CD4-positive, alpha-beta T cell (primary cell): ENCODE results near the gene CCSER1. TPM values are rescaled to one million over a fixed set of nuclear protein-coding genes. Genes with fewer than 3 reads are reported as not detected.

Experiments used
- ATAC-seq: fragments of 200-7000 bp; cut with Tn5 transposase; one replicate; pipeline ENCODE4 v1.10.0; 2022; ENCODE audit warnings: mild to moderate bottlenecking; ENCODE audit not compliant: poor library complexity
- CTCF ChIA-PET: fragments of 350-600 bp; sonication (Branson Sonifier 250); formaldehyde crosslinking; loops from one replicate; lab custom pipeline; 2021; ENCODE audit warnings: antibody characterized with exemption, inconsistent platforms; lab: Charles Lee
- POLR2A ChIA-PET: fragments of 350-600 bp; sonication (Branson Sonifier 250); formaldehyde crosslinking; loops from one replicate; lab custom pipeline; 2021; ENCODE audit warnings: antibody characterized with exemption, inconsistent platforms; lab: Charles Lee
- DNase-seq, 14 experiments: peaks; one replicate each; pipeline ENCODE4 v3.0.0-alpha.2; 2013 to 2020; ENCODE audit warnings: mixed read lengths in 2 of 14
- H3K27ac ChIP-seq, 2 donors: one replicate each; pipeline versions ENCODE4 v1.5.1 to v1.7.0; 2013; ENCODE audit warnings: low read length in 2 of 2, low read depth in 1 of 2, mild to moderate bottlenecking in 1 of 2
- H3K27me3 ChIP-seq, 2 experiments: 1 replicate in 1 of 2; 2 replicates in 1 of 2; pipeline versions ENCODE4 v1.6.1 to v1.7.0; 2013; ENCODE audit warnings: low read length in 2 of 2, control low read depth in 1 of 2, mild to moderate bottlenecking in 1 of 2, moderate library complexity in 1 of 2; ENCODE audit not compliant: insufficient read depth in 2 of 2, control insufficient read depth in 1 of 2
- H3K36me3 ChIP-seq: one replicate; pipeline ENCODE4 v1.6.1; 2013; ENCODE audit warnings: low read length, control low read depth; ENCODE audit not compliant: insufficient read depth
- H3K4me1 ChIP-seq: one replicate; pipeline ENCODE4 v1.6.1; 2013; ENCODE audit warnings: low read length, control low read depth; ENCODE audit not compliant: insufficient read depth
- H3K4me3 ChIP-seq: one replicate; pipeline ENCODE4 v1.5.1; 2013; ENCODE audit warnings: mild to moderate bottlenecking, low read length, moderate library complexity
- H3K9me3 ChIP-seq, 2 experiments: 1 replicate in 1 of 2; 2 replicates in 1 of 2; pipeline versions ENCODE4 v1.6.1 to v1.7.0; 2013; ENCODE audit warnings: low read length in 2 of 2, mild to moderate bottlenecking in 2 of 2, control low read depth in 1 of 2, moderate library complexity in 1 of 2; ENCODE audit not compliant: control insufficient read depth in 1 of 2, insufficient read depth in 1 of 2
- H3K27ac Mint-ChIP-seq: one replicate; pipeline ENCODE4 v1.8.0; 2020; ENCODE audit warnings: mixed read lengths
- H3K27me3 Mint-ChIP-seq: one replicate; pipeline ENCODE4 v1.8.0; 2021; ENCODE audit warnings: mixed read lengths
- H3K36me3 Mint-ChIP-seq: one replicate; pipeline ENCODE4 v1.8.0; 2021; ENCODE audit warnings: low read depth, mixed read lengths
- H3K4me1 Mint-ChIP-seq: one replicate; pipeline ENCODE4 v1.8.0; 2021; ENCODE audit warnings: low read depth, mixed read lengths
- H3K4me3 Mint-ChIP-seq: one replicate; pipeline ENCODE4 v1.8.0; 2020; ENCODE audit warnings: mild to moderate bottlenecking, mixed read lengths
- H3K9me3 Mint-ChIP-seq: one replicate; pipeline ENCODE4 v1.8.0; 2020; ENCODE audit warnings: mixed read lengths
- CTCF ChIP-seq: fragments of 200-600 bp; IDR thresholded peaks from one replicate; pipeline ENCODE4 v1.8.0; 2022; ENCODE audit warnings: antibody characterized with exemption, mild to moderate bottlenecking
- intact Hi-C, 2 experiments: fragments of 100-400 bp; cut with DNase I in 1 of 2; cut with micrococcal nuclease in 1 of 2; formaldehyde crosslinking; loops; one replicate each; pipeline versions ENCODE4 v1.15.1 to v1.9.0; 2023 to 2025; cut with DNase I, micrococcal nuclease
- total RNA-seq, 174 experiments: library from RNA in 2 of 174; stranded (reverse) in 2 of 174; gene quantifications; one replicate each; pipeline ENCODE4 v1.2.3 and lab custom pipeline; 2021 to 2026

Gene CCSER1
- total RNA-seq, 2 experiments from 2014 or later = 0.36 to 0.71 TPM

- Mint-ChIP-seq H3K9me3 (no peaks in the 10 kb centered on the region), H3K27me3 (peaks cover 7% of the 10 kb centered on the region), H3K4me3 (no peak overlapping the region), H3K27ac (no peak overlapping the region), H3K36me3 (no peaks in the 10 kb centered on the region), H3K4me1 (no peaks in the 10 kb centered on the region)
- Histone ChIP-seq H3K9me3 (no peaks in the 10 kb centered on the region), H3K27me3 (no peaks in the 10 kb centered on the region), H3K36me3 (no peaks in the 10 kb centered on the region), H3K27ac (no peak overlapping the region), H3K4me3 (no peak overlapping the region), H3K4me1 (no peaks in the 10 kb centered on the region)
- intact Hi-C loops = no loop called here
- TF ChIP-seq CTCF = no peak
- ChIA-PET CTCF (no interaction called here), POLR2A (no interaction called here)
- DNase-seq (no peak), ATAC-seq (no peak)
Measured at GRCh38 chr4:90137555-90137954, 10.4 kb downstream of the CCSER1 start.

GRCh38 chr4:90142081-90142480 lies 14.9 kb downstream of the CCSER1 start:
- no peaks in the 10 kb centered on the region for H3K36me3 Mint-ChIP-seq
- Histone ChIP-seq H3K9me3 (no peaks in the 10 kb centered on the region), H3K36me3 (no peaks in the 10 kb centered on the region), H3K4me1 (no peaks in the 10 kb centered on the region), H3K27me3 (no peaks in the 10 kb centered on the region), H3K27ac (no peak overlapping the region), H3K4me3 (no peak overlapping the region)
- ChIA-PET CTCF (no interaction called here), POLR2A (no interaction called here)
- H3K9me3 Mint-ChIP-seq = no peaks in the 10 kb centered on the region
- H3K4me3 Mint-ChIP-seq = no peak overlapping the region
- no peak for DNase-seq
- no peak overlapping the region for H3K27ac Mint-ChIP-seq
- no peak for TF ChIP-seq CTCF
- ATAC-seq = no peak
- intact Hi-C loops = no loop called here
- H3K27me3 Mint-ChIP-seq = no peaks in the 10 kb centered on the region
- no peaks in the 10 kb centered on the region for H3K4me1 Mint-ChIP-seq

- no peak for ATAC-seq
- Histone ChIP-seq H3K36me3 (no peaks in the 10 kb centered on the region), H3K9me3 (no peaks in the 10 kb centered on the region), H3K27ac (no peak overlapping the region), H3K4me1 (no peaks in the 10 kb centered on the region), H3K4me3 (no peak overlapping the region), H3K27me3 (no peaks in the 10 kb centered on the region)
- H3K9me3 Mint-ChIP-seq = no peaks in the 10 kb centered on the region
- no peak overlapping the region for H3K27ac Mint-ChIP-seq
- intact Hi-C loops = no loop called here
- TF ChIP-seq CTCF = no peak
- peaks cover 5% of the 10 kb centered on the region for H3K27me3 Mint-ChIP-seq
- no peaks in the 10 kb centered on the region for H3K36me3 Mint-ChIP-seq
- DNase-seq = no peak
- POLR2A ChIA-PET = no interaction called here
- CTCF ChIA-PET = no interaction called here
- no peaks in the 10 kb centered on the region for H3K4me1 Mint-ChIP-seq
- H3K4me3 Mint-ChIP-seq = no peak overlapping the region
Measured at GRCh38 chr4:90145319-90145718, 18.1 kb downstream of the CCSER1 start.
